Colonic mucosa (tissue), 4 donors: Measurements from ENCODE around the gene VSIG2. TPM values are rescaled to one million over a fixed set of nuclear protein-coding genes. Genes with fewer than 3 reads are reported as not detected.

ENCODE experiments used
- DNase-seq: peaks from one replicate; pipeline ENCODE4 v3.0.0-alpha.2; 2020
- H3K27ac ChIP-seq: fragments of 200-600 bp; one replicate; pipeline ENCODE4 v1.8.0; 2021
- H3K27me3 ChIP-seq: fragments of 200-600 bp; one replicate; pipeline ENCODE4 v1.8.0; 2021
- H3K36me3 ChIP-seq: fragments of 200-600 bp; one replicate; pipeline ENCODE4 v1.8.0; 2021
- H3K4me1 ChIP-seq: fragments of 200-600 bp; one replicate; pipeline ENCODE4 v1.8.0; 2021; ENCODE audit warnings: mild to moderate bottlenecking
- H3K4me3 ChIP-seq: fragments of 200-600 bp; one replicate; pipeline ENCODE4 v1.8.0; 2021
- H3K9ac ChIP-seq, 2 donors: one replicate each; pipeline ENCODE4 v1.7.0; 2013; ENCODE audit warnings: control low read depth in 2 of 2, low read depth in 2 of 2, low read length in 2 of 2
- H3K9me3 ChIP-seq: fragments of 200-600 bp; one replicate; pipeline ENCODE4 v1.8.0; 2021
- intact Hi-C: fragments of 100-400 bp; cut with DNase I; formaldehyde crosslinking; loops from one replicate; pipeline ENCODE4 v1.14.1; 2022
- total RNA-seq, 2 donors: library from RNA; stranded (reverse); fragmentation: NEBNext Ultra II Directional in 1 of 2; extraction: Animal tissue kit (Norgen Biotek cat#: 25700) in 1 of 2; gene quantifications; one replicate each; pipeline ENCODE4 v1.2.1, GENCODE V29; 2021
- TF ChIP-seq, protein P1 (sequence below): fragments of 200-600 bp; IDR thresholded peaks from one replicate; pipeline ENCODE4 v1.8.0; 2022; ENCODE audit warnings: antibody characterized with exemption, mild to moderate bottlenecking
- donor health status: healthy.
- donor health status: DM: no; HTN: no; CAD: no.
- donor health status: DM: no; HTN: no; CAD: no.

The VSIG2 gene
- total RNA-seq, 2 donors from 2014 or later, result 122 to 155 TPM

DNA sequence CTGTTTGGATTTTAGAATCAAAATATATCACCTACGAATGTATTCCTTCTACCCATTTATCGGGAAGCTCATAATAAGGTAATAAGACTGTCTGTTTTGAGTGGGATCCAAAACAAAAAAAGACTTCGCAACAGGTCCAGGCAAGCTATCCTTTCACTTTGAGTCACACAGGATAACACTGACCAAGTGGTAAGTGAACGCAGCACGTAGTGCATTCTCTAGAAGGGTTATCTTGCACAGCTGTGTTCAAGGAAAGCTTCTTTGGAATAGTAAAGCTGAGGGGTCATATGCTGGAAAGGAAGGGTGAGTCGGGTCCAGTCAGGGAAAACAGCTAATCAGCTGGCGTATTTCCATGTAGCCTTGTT is 34.7 kb downstream of the VSIG2 start:
- Histone ChIP-seq H3K9ac (no peak overlapping the region), H3K27ac (no peak overlapping the region)

DNA sequence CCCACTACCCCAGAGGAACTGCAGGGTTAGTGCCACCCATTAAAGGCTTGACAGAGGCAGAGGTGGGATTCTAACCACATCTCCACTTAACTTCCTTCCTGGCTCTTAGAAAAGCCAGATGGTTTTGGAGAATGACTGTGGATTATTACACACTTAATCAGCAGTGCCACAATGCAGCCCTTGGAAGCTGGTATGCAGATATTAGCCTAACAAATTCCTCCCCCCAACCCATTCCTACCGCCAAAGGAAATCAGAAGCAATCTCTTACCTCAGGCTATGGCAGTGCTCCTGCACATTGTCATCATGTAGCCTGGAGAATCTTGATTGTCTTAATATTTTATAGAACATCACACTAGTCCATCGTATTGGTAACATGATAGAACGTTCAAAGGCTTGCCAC is 35.5 kb downstream of the VSIG2 start:
- H3K4me1 ChIP-seq, result peaks cover 8% of the 10 kb centered on the region
- H3K4me3 ChIP-seq, result no peak overlapping the region
- H3K9ac ChIP-seq, result no peak overlapping the region
- TF ChIP-seq, protein P1, sequence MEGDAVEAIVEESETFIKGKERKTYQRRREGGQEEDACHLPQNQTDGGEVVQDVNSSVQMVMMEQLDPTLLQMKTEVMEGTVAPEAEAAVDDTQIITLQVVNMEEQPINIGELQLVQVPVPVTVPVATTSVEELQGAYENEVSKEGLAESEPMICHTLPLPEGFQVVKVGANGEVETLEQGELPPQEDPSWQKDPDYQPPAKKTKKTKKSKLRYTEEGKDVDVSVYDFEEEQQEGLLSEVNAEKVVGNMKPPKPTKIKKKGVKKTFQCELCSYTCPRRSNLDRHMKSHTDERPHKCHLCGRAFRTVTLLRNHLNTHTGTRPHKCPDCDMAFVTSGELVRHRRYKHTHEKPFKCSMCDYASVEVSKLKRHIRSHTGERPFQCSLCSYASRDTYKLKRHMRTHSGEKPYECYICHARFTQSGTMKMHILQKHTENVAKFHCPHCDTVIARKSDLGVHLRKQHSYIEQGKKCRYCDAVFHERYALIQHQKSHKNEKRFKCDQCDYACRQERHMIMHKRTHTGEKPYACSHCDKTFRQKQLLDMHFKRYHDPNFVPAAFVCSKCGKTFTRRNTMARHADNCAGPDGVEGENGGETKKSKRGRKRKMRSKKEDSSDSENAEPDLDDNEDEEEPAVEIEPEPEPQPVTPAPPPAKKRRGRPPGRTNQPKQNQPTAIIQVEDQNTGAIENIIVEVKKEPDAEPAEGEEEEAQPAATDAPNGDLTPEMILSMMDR, result no peak
- no peaks in the 10 kb centered on the region for H3K36me3 ChIP-seq
- peaks cover 24% of the 10 kb centered on the region for H3K27me3 ChIP-seq
- intact Hi-C loops, result no loop called here
- no peak for DNase-seq
- H3K27ac ChIP-seq, result no peak overlapping the region
- H3K9me3 ChIP-seq, result no peaks in the 10 kb centered on the region

More for the DNA sequence above, 34.7 kb downstream of the VSIG2 start:
- Histone ChIP-seq H3K9me3 (no peaks in the 10 kb centered on the region), H3K4me1 (peaks cover 8% of the 10 kb centered on the region), H3K27me3 (peaks cover 24% of the 10 kb centered on the region), H3K36me3 (no peaks in the 10 kb centered on the region), H3K4me3 (no peak overlapping the region)
- TF ChIP-seq, protein P1, result no peak
- no peak for DNase-seq
- intact Hi-C loops, result no loop called here

DNA sequence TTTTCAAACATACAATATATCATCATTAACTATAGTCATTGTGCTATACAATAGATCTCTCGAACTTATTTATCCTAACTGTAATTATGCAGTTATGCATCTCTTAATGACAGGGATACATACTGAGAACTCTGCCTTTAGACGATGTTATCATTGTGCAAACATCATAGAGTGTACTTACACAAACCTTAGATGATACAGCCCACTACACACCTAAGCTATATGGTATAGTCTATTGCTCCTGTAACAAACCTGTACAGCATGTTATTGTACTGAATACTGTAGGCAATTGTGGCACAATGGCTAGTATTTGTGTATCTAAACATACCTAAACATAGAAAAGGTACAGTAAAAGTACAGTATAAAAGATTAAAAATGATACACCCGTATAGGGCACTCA is 39.7 kb downstream of the VSIG2 start:
- no peaks in the 10 kb centered on the region for H3K4me1 ChIP-seq
- H3K27ac ChIP-seq, result no peak overlapping the region
- H3K9me3 ChIP-seq, result no peaks in the 10 kb centered on the region
- no peaks in the 10 kb centered on the region for H3K36me3 ChIP-seq
- H3K9ac ChIP-seq, result no peak overlapping the region
- DNase-seq, result no peak
- H3K4me3 ChIP-seq, result no peak overlapping the region
- TF ChIP-seq, protein P1, result no peak
- H3K27me3 ChIP-seq, result peaks cover 2% of the 10 kb centered on the region
- intact Hi-C loops, result no loop called here

DNA sequence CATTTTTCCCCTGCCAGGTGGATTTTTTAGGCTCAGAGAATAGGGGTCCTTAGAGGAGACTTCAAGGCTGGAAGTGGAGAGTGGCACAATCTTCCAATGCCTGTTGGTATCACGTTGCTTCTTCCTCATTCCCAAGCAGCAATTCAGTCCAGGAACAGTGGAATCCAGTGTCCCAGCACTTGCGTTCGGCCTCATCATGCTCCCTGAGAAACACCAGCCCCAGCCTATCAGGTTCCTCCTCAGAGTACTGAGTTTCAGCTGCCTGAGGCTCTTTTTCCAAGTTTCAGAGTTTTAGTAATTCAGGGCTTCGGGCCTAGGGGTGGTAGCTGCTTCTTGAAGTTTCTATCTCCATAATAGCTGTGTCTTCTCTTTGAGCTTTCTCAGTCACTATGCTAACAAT is 44.2 kb downstream of the VSIG2 start:
- Histone ChIP-seq H3K36me3 (no peaks in the 10 kb centered on the region), H3K27me3 (no peaks in the 10 kb centered on the region), H3K4me3 (no peak overlapping the region), H3K9me3 (no peaks in the 10 kb centered on the region), H3K9ac (no peak overlapping the region), H3K27ac (no peak overlapping the region), H3K4me1 (no peaks in the 10 kb centered on the region)
- TF ChIP-seq, protein P1, result no peak
- intact Hi-C loops, result no loop called here
- no peak for DNase-seq

DNA sequence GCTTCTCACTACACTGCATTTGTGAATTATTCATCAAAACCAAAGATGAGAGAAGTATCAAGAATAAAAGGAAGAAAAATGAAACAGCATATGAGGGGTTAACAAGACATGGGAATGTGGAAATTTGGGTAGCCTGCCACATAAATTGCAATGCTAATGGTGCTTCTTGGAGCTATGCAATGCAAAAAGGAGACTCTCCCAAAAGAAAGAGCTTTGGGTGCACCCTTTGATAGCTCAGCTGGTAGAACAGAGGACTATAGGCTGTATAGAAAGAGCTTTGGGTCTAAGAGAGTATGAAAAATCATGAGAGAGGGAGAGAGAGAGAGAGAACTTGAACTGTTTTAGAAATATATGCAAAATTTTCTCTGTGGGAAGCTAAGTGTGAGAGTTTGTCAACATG is 52.0 kb downstream of the VSIG2 start:
- H3K4me1 ChIP-seq, result no peaks in the 10 kb centered on the region
- no peaks in the 10 kb centered on the region for H3K27me3 ChIP-seq
- intact Hi-C loops, result no loop called here
- no peak for DNase-seq
- H3K4me3 ChIP-seq, result no peak overlapping the region
- no peaks in the 10 kb centered on the region for H3K9me3 ChIP-seq
- H3K36me3 ChIP-seq, result no peaks in the 10 kb centered on the region
- TF ChIP-seq, protein P1, result no peak
- H3K27ac ChIP-seq, result no peak overlapping the region
- H3K9ac ChIP-seq, result no peak overlapping the region

DNA sequence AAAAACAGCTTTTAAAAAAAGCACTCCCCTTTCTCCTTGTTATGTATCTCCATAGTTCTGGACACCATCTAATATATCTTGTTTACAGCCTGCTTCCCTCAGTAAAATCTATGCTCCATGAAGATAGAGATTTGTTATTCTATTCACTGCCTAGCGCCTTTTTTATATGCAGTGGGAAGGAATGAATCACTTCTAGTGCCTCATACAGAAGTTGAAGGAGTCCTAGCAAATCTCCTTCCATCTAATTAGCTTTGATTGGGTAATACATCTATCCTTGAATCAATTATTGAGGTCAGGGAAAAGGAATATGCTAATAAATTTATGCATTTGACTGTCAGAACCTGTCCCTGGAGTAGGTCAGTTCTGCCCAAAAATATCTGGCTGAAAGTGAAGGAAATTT is 52.5 kb downstream of the VSIG2 start:
- TF ChIP-seq, protein P1, result no peak
- Histone ChIP-seq H3K4me3 (no peak overlapping the region), H3K9ac (no peak overlapping the region), H3K27me3 (no peaks in the 10 kb centered on the region), H3K9me3 (no peaks in the 10 kb centered on the region), H3K4me1 (no peaks in the 10 kb centered on the region), H3K27ac (no peak overlapping the region), H3K36me3 (no peaks in the 10 kb centered on the region)
- no peak for DNase-seq
- intact Hi-C loops, result no loop called here
